K562 (cell line): ENCODE data around the gene TNNT1. TPM values are rescaled to one million over a fixed set of nuclear protein-coding genes. Genes with fewer than 3 reads are reported as not detected.
A peak's percentile ranks its signal among the peaks of the same experiment; 100 is the strongest.

Experiments used
- ADNP ChIP-seq: fragments of 200-800 bp; sonication (Bioruptor generic); IDR thresholded peaks from 2 replicates; pipeline ENCODE4 v1.6.1; 2016; ENCODE audit warnings: missing genetic modification characterization, missing compliant biosample characterization
- CHD7 ChIP-seq: fragments of 200-600 bp; sonication (generic); IDR thresholded peaks from one replicate; pipeline ENCODE4 v1.6.1; 2012; ENCODE audit warnings: mild to moderate bottlenecking, low read depth, low read length, inconsistent platforms
- HDAC2 ChIP-seq: fragments of 450-650 bp; IDR thresholded peaks from 2 replicates; pipeline ENCODE4 v1.6.1; 2016; ENCODE audit warnings: mild to moderate bottlenecking
- HEY1 ChIP-seq: fragments of 250-450 bp; sonication (Bioruptor Pico); IDR thresholded peaks from 2 replicates; pipeline ENCODE4 v1.5.0; 2020; ENCODE audit warnings: mild to moderate bottlenecking, moderate library complexity, borderline replicate concordance
- L3MBTL2 ChIP-seq: fragments of 450-650 bp; IDR thresholded peaks from 2 replicates; pipeline ENCODE4 v1.6.1; 2016; ENCODE audit warnings: mild to moderate bottlenecking, moderate library complexity
- NRF1 ChIP-seq, 2 experiments: fragments of 450-650 bp; IDR thresholded peaks in 1 of 2; conservative IDR thresholded peaks in 1 of 2; 2 replicates each; pipeline ENCODE4 v1.6.1; 2014; ENCODE audit warnings: mild to moderate bottlenecking in 2 of 2
- PTRF ChIP-seq: fragments of 450-650 bp; IDR thresholded peaks from 2 replicates; pipeline ENCODE4 v1.6.1; 2016; ENCODE audit warnings: mild to moderate bottlenecking, missing genetic modification characterization, missing compliant biosample characterization
- SMARCB1 ChIP-seq: IDR thresholded peaks from 2 replicates; pipeline ENCODE4 v1.6.1; 2011; ENCODE audit warnings: improper control_type of control experiment, low read depth; ENCODE audit not compliant: insufficient read length
- SMARCC2 ChIP-seq: fragments of 450-650 bp; IDR thresholded peaks from 2 replicates; pipeline ENCODE4 v1.6.1; 2017; ENCODE audit warnings: antibody characterized with exemption, moderate library complexity, mild to moderate bottlenecking, low read depth
- TEAD4 ChIP-seq, 2 experiments: sonication (generic) in 1 of 2; formaldehyde crosslinking in 1 of 2; IDR thresholded peaks; 2 replicates each; pipeline versions ENCODE4 v1.6.1 to v1.8.0; 2012 to 2022; ENCODE audit warnings: borderline replicate concordance in 1 of 2, inconsistent platforms in 1 of 2, low read length in 1 of 2, mild to moderate bottlenecking in 1 of 2, missing genetic modification reagents in 1 of 2
- ZNF282 ChIP-seq: sonication (generic); formaldehyde crosslinking; IDR thresholded peaks from 2 replicates; pipeline ENCODE4 v1.8.1; 2023; ENCODE audit warnings: missing genetic modification reagents
- ZNF324 ChIP-seq: fragments of 250-450 bp; sonication (Bioruptor Pico); IDR thresholded peaks from 2 replicates; pipeline ENCODE4 v1.4.0; 2020; ENCODE audit warnings: mild to moderate bottlenecking
- ZNF561 ChIP-seq: fragments of 450-650 bp; formaldehyde crosslinking; conservative IDR thresholded peaks from 2 replicates; pipeline ENCODE4 v1.4.0; 2020; ENCODE audit warnings: mild to moderate bottlenecking, moderate library complexity
- polyA plus RNA-seq, 8 experiments: library from polyadenylated mRNA; depleted of rRNA in 4 of 8; stranded (reverse) in 5 of 8; unstranded in 3 of 8; fragments of >200 nt; fragmentation: Nextera tagmentation in 2 of 8; fragmentation: Illumina TruSeq in 1 of 8; extraction: Ambion mirVana in 2 of 8; extraction: Trizol in 1 of 8; gene quantifications; 2 replicates each; pipeline versions ENCODE4 v1.2.1 to v1.2.3, GENCODE V29; 2011 to 2014; ENCODE audit warnings: inconsistent platforms in 1 of 8, missing spikeins in 1 of 8
- total RNA-seq, 7 experiments: library from RNA; depleted of rRNA in 6 of 7; stranded (reverse); fragments of >200 nt in 6 of 7; fragmentation: Illumina TruSeq in 2 of 7; extraction: Trizol in 2 of 7; gene quantifications; 2 replicates each; pipeline versions ENCODE4 v1.2.1 to v1.2.3, GENCODE V29; 2011 to 2021; ENCODE audit warnings: low replicate concordance in 1 of 7
- TF ChIP-seq, protein P1 (sequence below): fragments of 450-650 bp; IDR thresholded peaks from 2 replicates; pipeline ENCODE4 v1.6.1; 2017; ENCODE audit warnings: mild to moderate bottlenecking, moderate library complexity

TNNT1 gene
- total and polyA plus RNA-seq, 9 of the 15 experiments (the other 6 are each of a cell fraction or from before 2014, with no cell fraction given): 31.8 to 390 (median 227) TPM

DNA sequence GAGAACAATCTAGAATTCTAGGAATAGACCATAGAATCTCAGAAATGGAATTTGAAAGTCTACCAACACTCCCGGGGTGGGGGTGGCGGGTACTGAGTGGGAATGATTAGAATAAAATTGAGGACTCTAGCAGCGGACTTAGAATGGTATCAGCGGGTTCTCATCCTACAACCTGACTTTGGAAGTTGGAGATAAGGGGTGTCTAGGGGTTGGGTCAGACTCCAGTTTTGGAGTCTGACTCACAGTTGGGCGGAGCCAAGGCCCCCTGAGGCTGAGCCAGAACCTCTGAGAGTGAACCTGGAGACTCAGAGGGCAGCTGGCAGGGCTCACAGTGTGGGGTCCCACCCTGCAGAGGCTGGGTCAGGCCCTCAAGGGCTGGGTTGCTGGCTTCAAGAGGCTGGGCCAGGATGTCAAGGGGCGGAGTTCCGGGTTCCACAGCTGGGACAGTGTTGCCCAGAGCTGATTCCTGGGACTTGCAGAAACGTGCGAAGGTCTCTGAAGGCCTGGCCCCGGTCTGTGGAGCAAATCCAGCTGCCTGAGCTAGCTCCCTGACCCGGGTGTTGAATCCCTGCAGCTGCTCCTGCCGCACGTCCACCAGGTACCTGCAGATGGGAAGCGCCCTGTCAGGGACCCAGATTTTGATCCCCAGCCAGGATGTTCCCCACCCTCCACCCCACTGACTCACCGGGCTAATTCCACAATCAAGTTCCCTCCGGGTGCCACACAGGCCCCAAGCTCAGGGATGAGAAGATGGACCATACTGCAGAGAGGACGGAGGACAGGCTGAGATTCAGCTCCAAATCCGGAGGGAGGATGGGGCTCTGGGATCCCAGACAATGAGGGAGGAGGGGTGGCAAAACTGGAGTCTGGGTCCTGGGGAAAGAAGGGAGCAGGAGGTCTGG, 10.1 kb upstream of the TNNT1 start (continued):
- TF ChIP-seq CHD7: no peak
- no peak for TF ChIP-seq SMARCB1
- TF ChIP-seq, protein P1, sequence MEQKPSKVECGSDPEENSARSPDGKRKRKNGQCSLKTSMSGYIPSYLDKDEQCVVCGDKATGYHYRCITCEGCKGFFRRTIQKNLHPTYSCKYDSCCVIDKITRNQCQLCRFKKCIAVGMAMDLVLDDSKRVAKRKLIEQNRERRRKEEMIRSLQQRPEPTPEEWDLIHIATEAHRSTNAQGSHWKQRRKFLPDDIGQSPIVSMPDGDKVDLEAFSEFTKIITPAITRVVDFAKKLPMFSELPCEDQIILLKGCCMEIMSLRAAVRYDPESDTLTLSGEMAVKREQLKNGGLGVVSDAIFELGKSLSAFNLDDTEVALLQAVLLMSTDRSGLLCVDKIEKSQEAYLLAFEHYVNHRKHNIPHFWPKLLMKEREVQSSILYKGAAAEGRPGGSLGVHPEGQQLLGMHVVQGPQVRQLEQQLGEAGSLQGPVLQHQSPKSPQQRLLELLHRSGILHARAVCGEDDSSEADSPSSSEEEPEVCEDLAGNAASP: no peak
- TF ChIP-seq PTRF: no peak
- TF ChIP-seq L3MBTL2: peak; percentile 62
- TF ChIP-seq HDAC2: peak; percentile 89
- TF ChIP-seq ADNP (tag): no peak
- TF ChIP-seq ZNF282: no peak
- TF ChIP-seq NRF1 (conservative IDR thresholded peaks at IDR 0.05 in 1 of 2, IDR thresholded peaks at IDR 0.05 in 1 of 2): peak; percentile 46 to 52; a peak in 3 of 4 replicates
- peak; percentile 83 for TF ChIP-seq TEAD4 (IDR thresholded peaks at IDR 0.05; ENCODE audit: low read length)
- no peak for TF ChIP-seq TEAD4 (CRISPR knock-in tag; IDR thresholded peaks at IDR 0.05; ENCODE audit: borderline replicate concordance)
- TF ChIP-seq ZNF561 (CRISPR knock-in tag): no peak
- no peak for TF ChIP-seq ZNF324 (CRISPR knock-in tag)
- peak; percentile 68; the same call in 1 of the 2 replicates for TF ChIP-seq SMARCC2
- no peak for TF ChIP-seq HEY1 (CRISPR knock-in tag)
